Glutamatergic neuron (in vitro differentiated cells): ENCODE results near the gene MMP17. TPM values are rescaled to one million over a fixed set of nuclear protein-coding genes. Genes with fewer than 3 reads are reported as not detected.

Experiments used
- DNase-seq: peaks from one replicate; pipeline ENCODE4 v3.0.0; 2022
- H3K27ac Mint-ChIP-seq: one replicate; pipeline ENCODE4 v1.8.0; 2020; ENCODE audit warnings: mild to moderate bottlenecking, mixed read lengths, inconsistent platforms; ENCODE audit not compliant: unreplicated experiment
- H3K27me3 Mint-ChIP-seq: one replicate; pipeline ENCODE4 v1.8.0; 2020; ENCODE audit warnings: mild to moderate bottlenecking, moderate library complexity, mixed read lengths, inconsistent platforms; ENCODE audit not compliant: unreplicated experiment
- H3K36me3 Mint-ChIP-seq: one replicate; pipeline ENCODE4 v1.8.0; 2020; ENCODE audit warnings: mild to moderate bottlenecking, mixed read lengths, inconsistent platforms; ENCODE audit not compliant: unreplicated experiment
- H3K4me1 Mint-ChIP-seq: one replicate; pipeline ENCODE4 v1.8.0; 2020; ENCODE audit warnings: mild to moderate bottlenecking, low read depth, mixed read lengths, inconsistent platforms; ENCODE audit not compliant: unreplicated experiment
- H3K4me3 Mint-ChIP-seq: one replicate; pipeline ENCODE4 v1.8.0; 2020; ENCODE audit warnings: mild to moderate bottlenecking, mixed read lengths, inconsistent platforms; ENCODE audit not compliant: unreplicated experiment
- H3K9me3 Mint-ChIP-seq: one replicate; pipeline ENCODE4 v1.8.0; 2020; ENCODE audit warnings: mild to moderate bottlenecking, moderate library complexity, mixed read lengths, inconsistent platforms; ENCODE audit not compliant: unreplicated experiment
- CTCF ChIP-seq: fragments of 200-600 bp; sonication (generic); IDR thresholded peaks from one replicate; pipeline ENCODE4 v1.5.0; 2021; ENCODE audit not compliant: partially characterized antibody, unreplicated experiment
- total RNA-seq: library from RNA; stranded (reverse); fragmentation: NEBNext Ultra II Directional; extraction: Animal tissue kit (Norgen Biotek cat#: 25700); gene quantifications from one replicate; pipeline ENCODE4 v1.2.1, GENCODE V29; 2021; ENCODE audit not compliant: unreplicated experiment

MMP17 gene
- total RNA-seq, 1 donor from 2014 or later: 65.8 TPM

- Mint-ChIP-seq H3K36me3 (no peaks in the 10 kb centered on the region), H3K9me3 (peaks cover 2% of the 10 kb centered on the region), H3K4me1 (peaks cover 5% of the 10 kb centered on the region), H3K27me3 (peaks cover 4% of the 10 kb centered on the region), H3K4me3 (peak overlapping the region; percentile 47), H3K27ac (no peak overlapping the region)
- DNase-seq: no peak
- no peak for TF ChIP-seq CTCF
Observed at GRCh38 chr12:131832321-131833231, 4.4 kb downstream of the MMP17 start.

GRCh38 chr12:131833288-131833895 lies 5.2 kb downstream of the MMP17 start:
- H3K9me3 Mint-ChIP-seq: peaks cover 2% of the 10 kb centered on the region
- DNase-seq: no peak
- no peak for TF ChIP-seq CTCF
- no peaks in the 10 kb centered on the region for H3K36me3 Mint-ChIP-seq
- peaks cover 5% of the 10 kb centered on the region for H3K4me1 Mint-ChIP-seq
- H3K4me3 Mint-ChIP-seq: peak overlapping the region; percentile 28
- H3K27me3 Mint-ChIP-seq: peaks cover 4% of the 10 kb centered on the region
- H3K27ac Mint-ChIP-seq: no peak overlapping the region

GRCh38 chr12:131833896-131834641 lies 5.9 kb downstream of the MMP17 start:
- peak; percentile 84 for DNase-seq
- Mint-ChIP-seq H3K27me3 (peaks cover 5% of the 10 kb centered on the region), H3K4me3 (no peak overlapping the region), H3K4me1 (peaks cover 5% of the 10 kb centered on the region), H3K36me3 (no peaks in the 10 kb centered on the region), H3K9me3 (peaks cover 2% of the 10 kb centered on the region), H3K27ac (peak overlapping the region; percentile 38)
- TF ChIP-seq CTCF: peak; percentile 55

GRCh38 chr12:131834798-131835615 lies 6.8 kb downstream of the MMP17 start:
- no peak for TF ChIP-seq CTCF
- H3K4me1 Mint-ChIP-seq: peaks cover 5% of the 10 kb centered on the region
- H3K9me3 Mint-ChIP-seq: peaks cover 2% of the 10 kb centered on the region
- no peaks in the 10 kb centered on the region for H3K36me3 Mint-ChIP-seq
- no peak for DNase-seq
- H3K27me3 Mint-ChIP-seq: peaks cover 7% of the 10 kb centered on the region
- H3K4me3 Mint-ChIP-seq: no peak overlapping the region
- H3K27ac Mint-ChIP-seq: no peak overlapping the region
